Stimulated activated CD4-positive, alpha-beta T cell treated with anti-CD3 and anti-CD28 coated beads, Interleukin-4, amount 100 ng/mL, for 1 hour (primary cell): ENCODE data around the gene TPP1.

ENCODE experiments used
- DNase-seq: peaks from one replicate; pipeline ENCODE4 v3.0.0-alpha.2; 2020

The TPP1 gene

GRCh38 chr11:6646918-6647679 is 27.9 kb upstream of the TPP1 start:
- peak; percentile 25 for DNase-seq

DNA sequence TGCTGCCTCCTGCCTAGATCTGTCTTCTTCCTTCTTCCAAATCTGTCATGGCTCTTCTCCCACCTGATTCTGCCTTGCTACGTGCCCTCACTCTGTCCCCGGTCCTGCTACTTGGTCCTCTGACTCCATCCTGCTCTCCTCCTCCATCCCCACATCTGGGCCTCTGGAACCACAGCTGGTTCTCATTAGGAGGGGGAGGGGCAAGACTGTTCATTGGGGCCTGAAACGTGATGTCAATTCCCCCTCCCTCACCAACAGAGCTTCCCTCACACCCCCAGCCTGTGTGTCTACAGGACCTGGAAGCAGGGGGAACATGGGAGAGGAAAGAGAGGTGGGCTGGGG is 27.3 kb upstream of the TPP1 start:
- DNase-seq, result no peak

- no peak for DNase-seq
Observed at GRCh38 chr11:6646071-6646470, 26.8 kb upstream of the TPP1 start.

DNA sequence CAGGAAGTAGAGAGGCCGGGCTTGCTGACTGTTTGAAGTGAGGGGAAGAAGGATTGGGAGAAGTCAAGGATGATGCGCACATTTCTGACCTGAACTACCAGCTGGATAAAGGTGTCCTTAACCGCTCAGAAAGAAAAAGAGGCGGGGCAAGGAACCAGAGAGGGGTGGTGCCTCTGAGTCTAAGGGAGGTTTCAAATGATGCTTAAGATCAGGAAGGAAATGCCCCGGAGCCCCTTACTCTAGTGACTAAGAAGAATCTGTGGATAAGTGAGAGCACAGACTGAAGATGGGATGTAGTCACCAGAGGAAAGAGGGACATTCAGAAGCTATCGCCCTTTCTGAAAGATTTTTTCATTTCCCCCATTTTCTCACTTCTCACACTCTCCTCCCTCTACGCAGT is 23.7 kb upstream of the TPP1 start:
- no peak for DNase-seq

- DNase-seq, result no peak
Observed at GRCh38 chr11:6640985-6641701, 21.9 kb upstream of the TPP1 start.

DNA sequence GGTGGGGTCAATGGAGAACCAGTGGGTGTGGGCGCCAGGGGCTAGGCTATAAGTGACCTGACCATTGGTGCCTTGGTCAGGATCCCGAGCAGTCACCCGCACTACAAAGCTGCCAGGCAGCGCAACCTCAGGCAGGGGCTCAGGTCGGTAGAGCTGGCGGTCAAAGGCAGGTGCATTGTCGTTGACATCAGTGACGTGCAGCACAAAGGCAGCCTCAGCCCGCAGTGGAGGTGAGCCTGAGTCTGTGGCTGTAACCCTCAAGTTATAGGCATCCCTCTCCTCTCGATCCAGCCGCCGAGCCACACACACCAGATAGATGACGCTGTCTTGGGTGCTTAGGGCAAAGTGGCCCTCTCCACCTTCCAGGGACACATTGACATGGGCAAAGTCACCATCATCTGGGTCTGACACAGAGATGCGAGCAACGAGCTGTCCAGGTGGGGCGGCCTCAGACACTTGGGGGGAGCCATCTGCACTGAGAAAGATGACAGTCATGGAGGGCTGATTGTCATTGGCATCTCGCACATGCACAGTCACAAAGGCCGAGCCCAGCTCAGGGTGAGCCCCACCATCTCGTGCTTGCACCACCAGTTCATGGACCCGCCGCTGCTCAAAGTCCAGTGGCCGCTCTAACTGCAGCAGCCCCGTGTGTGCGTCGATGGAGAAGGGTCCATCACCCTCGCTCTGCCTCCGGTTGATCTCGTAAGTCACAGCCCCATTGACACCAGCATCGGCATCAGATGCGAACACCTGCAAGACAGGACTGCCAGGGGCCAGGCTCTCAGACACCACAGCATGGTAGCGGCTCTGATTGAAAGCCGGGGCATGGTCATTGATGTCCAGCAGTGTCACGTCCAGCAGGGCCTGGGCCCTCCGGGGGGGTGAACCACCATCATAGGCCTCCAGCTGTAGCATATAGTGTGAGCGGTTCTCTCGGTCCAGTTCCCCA is 21.1 kb upstream of the TPP1 start:
- DNase-seq, result no peak

DNA sequence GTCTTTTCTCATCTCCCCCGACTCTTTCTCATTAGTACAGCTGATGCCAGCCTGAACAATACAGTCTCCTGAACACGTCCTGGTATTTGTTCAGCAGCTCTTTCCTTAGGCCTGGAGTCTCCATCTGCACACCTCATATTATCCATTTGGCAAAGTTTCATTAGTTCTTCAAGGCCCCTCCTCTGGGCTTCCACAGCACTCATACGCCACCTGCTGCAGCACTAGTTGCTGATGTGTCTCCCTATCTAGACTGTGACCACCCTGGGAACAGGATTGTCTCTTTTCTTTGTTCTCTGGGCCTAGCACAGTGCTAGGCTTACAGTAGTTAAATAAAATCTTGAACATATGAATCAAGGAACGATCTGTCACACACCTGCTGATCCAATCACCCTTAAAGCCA is 19.2 kb upstream of the TPP1 start:
- no peak for DNase-seq

DNA sequence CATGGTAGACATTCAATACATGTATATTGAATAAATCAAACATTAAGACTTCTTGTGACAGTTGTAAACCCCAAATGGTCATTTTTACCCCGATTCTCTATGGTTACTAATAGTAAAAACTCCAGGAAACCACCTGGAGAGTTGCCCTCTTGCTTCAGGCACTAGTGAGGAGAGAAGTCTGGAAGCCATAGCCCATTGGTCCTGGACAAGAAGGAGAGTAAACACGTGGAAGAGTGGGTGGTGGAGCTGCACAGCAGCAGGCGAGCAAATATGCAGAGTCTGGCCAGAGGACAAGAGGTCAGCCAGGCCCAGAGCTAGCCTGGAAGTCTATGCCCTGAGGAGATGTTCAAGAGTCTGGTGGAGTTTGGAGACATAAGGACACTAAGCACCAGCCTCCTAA is 18.6 kb upstream of the TPP1 start:
- no peak for DNase-seq

GRCh38 chr11:6636480-6636879 is 17.3 kb upstream of the TPP1 start:
- no peak for DNase-seq

- no peak for DNase-seq
Observed at GRCh38 chr11:6635082-6635932, 16.1 kb upstream of the TPP1 start.

DNA sequence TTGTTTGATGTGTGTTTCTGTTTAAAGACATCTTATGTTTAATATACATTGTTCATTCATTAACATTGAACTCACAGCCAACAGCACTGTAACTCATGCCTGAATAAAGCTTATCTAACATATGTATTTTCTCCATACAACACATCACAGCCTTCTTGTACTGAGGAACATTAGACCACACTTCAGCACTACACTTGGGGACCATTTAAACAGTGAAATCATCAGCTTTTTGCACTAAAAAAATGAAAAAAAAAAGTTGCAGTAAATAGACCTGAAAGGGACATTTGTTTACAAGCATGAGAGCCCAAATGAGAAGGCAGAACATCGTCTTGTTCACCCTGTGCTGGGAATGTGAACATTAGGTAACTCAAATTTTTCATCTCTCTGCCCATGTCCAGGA is 15.3 kb upstream of the TPP1 start:
- DNase-seq, result no peak

DNA sequence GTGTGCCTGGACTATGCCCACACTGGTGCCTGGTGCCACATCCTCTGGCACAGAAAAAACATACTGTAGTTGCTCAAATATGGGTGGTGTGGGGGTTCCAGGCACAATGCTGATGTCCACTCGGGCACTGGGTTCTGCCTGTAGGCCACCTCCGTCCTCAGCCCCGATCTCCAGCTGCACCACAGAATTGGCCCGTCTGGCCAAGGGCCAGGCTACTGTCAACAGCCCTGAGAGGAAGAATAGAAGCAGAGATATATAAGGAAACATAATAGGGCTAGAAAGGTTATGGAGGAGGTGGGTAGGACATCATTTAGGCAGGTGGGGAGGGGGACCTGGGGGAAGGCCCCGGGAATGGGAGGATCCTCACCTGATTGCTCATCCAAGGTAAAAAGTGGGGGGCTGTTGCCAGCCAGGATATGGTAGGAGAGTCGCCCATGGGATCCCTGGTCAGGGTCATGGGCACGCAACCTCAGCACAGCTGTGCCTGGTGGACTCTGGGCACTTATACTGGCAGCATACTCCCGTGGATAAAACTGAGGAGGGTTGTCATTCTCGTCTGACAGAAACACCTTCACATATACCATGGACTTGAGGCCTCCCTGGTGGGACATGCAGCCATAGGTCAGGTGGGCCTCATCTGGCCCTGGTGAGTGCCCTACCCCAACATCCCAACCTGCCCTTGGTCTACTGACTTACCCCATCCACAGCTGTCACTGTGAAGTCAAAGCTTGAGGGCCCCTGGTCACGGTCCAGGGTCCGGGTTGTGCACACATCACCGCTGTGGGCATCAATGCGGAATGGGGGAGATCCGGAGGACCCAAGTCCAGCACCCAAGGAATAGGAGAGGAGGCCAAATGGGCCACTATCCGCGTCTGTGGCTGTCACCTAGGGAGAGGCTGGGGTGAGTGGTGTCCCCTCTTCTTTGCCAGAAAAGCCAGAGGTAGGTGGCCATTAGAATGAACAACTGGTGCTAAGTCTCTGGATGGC is 14.5 kb upstream of the TPP1 start:
- no peak for DNase-seq

DNA sequence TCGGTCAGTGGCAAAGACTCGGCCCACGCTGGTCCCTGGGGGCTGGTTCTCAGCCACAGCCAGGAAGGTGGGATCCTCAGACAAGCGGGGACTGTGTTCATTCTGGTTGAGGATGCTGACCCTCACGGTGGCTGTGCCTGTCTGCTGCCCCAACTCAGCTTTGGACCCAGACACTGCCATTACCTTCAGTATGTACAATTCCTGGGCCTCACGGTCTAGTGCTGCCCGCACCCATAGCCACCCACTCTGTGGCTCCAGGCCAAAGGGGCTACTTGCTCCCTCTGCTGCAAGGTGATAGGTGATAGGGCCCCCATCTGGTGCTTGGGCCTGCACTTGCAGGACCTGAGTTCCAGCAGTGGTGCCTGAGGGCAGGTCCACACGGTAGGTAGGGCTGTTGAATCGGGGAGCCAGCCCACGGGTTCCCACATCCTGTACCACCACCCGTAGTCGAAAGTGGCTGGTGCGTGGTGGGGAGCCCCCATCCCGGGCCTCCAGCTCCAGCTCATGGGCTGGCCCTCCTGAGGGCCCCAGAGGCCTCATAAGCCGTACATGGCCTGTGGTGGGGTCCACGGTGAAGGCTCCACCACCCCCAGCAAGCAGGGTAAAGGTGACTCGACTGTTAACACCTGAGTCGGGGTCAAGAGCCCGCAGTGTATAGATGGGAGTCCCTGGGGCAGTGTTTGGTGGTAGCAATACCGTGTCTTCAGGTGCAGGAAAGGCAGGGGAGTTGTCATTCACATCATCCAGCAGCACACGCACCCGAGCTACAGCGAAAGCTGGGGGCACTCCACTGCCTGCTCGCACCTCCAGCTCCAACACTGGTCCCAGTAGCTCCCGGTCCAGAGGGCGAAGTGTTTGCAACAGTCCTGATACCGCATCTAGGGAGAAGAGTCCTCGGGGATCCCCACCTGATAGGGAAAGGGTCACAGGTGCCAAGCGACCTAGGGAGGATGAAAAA is 13.2 kb upstream of the TPP1 start:
- DNase-seq, result no peak

- no peak for DNase-seq
Observed at GRCh38 chr11:6631361-6631890, 12.2 kb upstream of the TPP1 start.

- no peak for DNase-seq
Observed at GRCh38 chr11:6630632-6631291, 11.5 kb upstream of the TPP1 start.

- no peak for DNase-seq
Observed at GRCh38 chr11:6629892-6630631, 10.8 kb upstream of the TPP1 start.

- no peak for DNase-seq
Observed at GRCh38 chr11:6629573-6629891, 10.3 kb upstream of the TPP1 start.

DNA sequence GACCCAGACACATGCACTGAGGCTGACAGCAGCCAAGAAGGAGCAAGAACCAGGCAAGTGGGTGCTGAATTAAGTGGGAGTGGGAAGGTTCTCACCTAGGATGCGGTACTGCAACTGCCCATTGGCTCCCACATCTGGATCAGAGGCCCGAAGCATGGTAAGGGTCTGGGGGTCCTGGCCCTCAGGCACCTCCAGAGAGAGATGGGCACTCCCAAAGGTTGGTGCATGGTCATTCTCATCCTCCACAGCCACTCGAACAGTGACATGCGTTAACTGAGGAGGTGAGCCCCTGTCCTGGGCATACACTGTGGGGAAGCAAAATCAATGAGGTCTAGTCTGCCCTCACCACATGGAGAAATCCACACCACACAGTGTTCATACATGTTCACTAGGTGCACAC is 9.3 kb upstream of the TPP1 start:
- no peak for DNase-seq

- peak; percentile 23 for DNase-seq
Observed at GRCh38 chr11:6627762-6628241, 8.6 kb upstream of the TPP1 start.
